Stomach (tissue), 4 donors: ENCODE measurements around the gene C3orf20.
A peak's percentile ranks its signal among the peaks of the same experiment; 100 is the strongest.

Experiments used
- EP300 ChIP-seq: sonication (generic); formaldehyde crosslinking; IDR thresholded peaks from one replicate; pipeline ENCODE4 v1.6.1; 2017; ENCODE audit warnings: antibody characterized with exemption
- POLR2A ChIP-seq, 4 donors: fragments of 450-650 bp; IDR thresholded peaks; one replicate each; pipeline ENCODE4 v1.6.1; 2016; ENCODE audit warnings: antibody characterized with exemption in 4 of 4, control low read depth in 2 of 4, mild to moderate bottlenecking in 1 of 4, moderate library complexity in 1 of 4
- POLR2AphosphoS5 ChIP-seq, 3 donors: sonication (generic); formaldehyde crosslinking; IDR thresholded peaks; one replicate each; pipeline ENCODE4 v1.6.1; 2016; ENCODE audit warnings: antibody characterized with exemption in 3 of 3
- TF ChIP-seq, protein P1 (sequence below), 7 experiments: fragments of 450-650 bp in 4 of 7; fragments of 200-600 bp in 3 of 7; sonication (generic) in 3 of 7; IDR thresholded peaks; one replicate each; pipeline ENCODE4 v1.5.1; 2016 to 2019; ENCODE audit warnings: antibody characterized with exemption in 7 of 7, control low read depth in 2 of 7, mild to moderate bottlenecking in 1 of 7

DNA sequence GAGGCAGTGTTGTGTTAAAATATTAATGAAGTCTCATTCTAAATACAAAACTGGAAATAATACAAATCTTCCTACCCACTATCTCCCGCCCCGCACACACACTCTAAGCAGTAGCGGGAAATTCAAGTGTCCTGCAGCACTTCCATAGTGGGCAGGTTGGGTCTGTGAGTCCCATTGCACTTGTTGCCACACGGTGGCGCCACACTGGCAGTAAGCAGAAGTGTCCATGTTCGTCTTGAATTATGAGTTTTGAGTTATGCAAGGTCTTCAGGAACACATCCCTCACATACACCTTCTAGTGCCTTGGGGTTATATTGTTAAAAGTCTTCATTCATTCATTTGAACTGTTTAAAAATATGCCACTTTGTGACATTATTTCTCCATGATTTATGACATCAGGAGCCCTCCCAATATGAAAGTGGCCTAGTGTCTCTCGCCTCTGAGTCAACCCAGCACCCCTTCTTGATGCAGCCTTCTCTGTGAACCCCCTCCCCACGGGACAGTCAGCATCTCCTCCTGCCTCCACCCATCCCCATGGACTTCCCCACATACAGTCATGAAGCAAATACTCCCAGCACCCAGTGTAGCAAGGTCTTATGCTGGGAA lies 41.0 kb upstream of the C3orf20 start:
- TF ChIP-seq, protein P1, sequence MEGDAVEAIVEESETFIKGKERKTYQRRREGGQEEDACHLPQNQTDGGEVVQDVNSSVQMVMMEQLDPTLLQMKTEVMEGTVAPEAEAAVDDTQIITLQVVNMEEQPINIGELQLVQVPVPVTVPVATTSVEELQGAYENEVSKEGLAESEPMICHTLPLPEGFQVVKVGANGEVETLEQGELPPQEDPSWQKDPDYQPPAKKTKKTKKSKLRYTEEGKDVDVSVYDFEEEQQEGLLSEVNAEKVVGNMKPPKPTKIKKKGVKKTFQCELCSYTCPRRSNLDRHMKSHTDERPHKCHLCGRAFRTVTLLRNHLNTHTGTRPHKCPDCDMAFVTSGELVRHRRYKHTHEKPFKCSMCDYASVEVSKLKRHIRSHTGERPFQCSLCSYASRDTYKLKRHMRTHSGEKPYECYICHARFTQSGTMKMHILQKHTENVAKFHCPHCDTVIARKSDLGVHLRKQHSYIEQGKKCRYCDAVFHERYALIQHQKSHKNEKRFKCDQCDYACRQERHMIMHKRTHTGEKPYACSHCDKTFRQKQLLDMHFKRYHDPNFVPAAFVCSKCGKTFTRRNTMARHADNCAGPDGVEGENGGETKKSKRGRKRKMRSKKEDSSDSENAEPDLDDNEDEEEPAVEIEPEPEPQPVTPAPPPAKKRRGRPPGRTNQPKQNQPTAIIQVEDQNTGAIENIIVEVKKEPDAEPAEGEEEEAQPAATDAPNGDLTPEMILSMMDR (IDR thresholded peaks at IDR 0.05): peak in 5 of 7 experiments; percentile 52 to 77 (median 67)
- TF ChIP-seq POLR2A (IDR thresholded peaks at IDR 0.05) (no peak), EP300 (no peak), POLR2AphosphoS5 (IDR thresholded peaks at IDR 0.05) (no peak)
